HG03196 (cell line): ENCODE measurements around the gene PRSS1.
"Not testable (repeated sequence)": the region's sequence is repeated elsewhere in the genome, so short reads cannot be mapped to it uniquely, and the experiment has no call there.

Experiments
- ATAC-seq: cut with Tn5 transposase; IDR thresholded peaks from one replicate; pipeline ENCODE4 v1.9.1; 2021; ENCODE audit not compliant: unreplicated experiment

PRSS1 gene

GRCh38 chr7:142772051-142772450, 22.8 kb downstream of the PRSS1 start:
- ATAC-seq, result no peak

- ATAC-seq, result no peak
Observed at GRCh38 chr7:142772673-142773072, 23.4 kb downstream of the PRSS1 start.

GRCh38 chr7:142773230-142773629, 24.0 kb downstream of the PRSS1 start:
- no peak for ATAC-seq

DNA sequence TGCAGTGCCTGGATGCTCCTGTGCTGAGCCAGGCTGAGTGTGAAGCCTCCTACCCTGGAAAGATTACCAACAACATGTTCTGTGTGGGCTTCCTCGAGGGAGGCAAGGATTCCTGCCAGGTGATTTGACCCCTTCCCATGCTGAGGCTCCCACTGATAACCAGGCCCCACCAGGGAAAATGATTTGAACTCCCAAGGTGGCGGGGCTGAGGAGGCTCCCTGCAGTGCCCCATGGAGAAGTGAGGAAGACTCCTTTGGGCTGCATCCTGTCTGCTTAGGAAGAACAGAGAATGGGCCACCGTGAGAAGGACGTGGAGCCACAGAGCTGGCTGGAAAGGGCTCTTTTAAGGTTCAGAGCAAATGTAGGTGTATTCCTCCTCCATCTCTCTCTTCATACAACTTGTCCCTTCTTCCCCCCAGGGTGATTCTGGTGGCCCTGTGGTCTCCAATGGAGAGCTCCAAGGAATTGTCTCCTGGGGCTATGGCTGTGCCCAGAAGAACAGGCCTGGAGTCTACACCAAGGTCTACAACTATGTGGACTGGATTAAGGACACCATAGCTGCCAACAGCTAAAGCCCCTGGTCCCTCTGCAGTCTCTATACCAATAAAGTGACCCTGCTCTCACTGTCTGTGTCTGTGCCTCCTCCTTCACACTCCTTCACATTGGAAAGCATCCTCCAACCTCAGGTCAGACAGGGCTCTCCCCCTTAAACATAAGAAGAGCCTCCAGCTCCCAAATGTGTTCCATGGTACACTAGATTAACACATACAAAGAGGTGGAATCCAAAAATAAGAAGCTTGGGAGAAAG, 24.9 kb downstream of the PRSS1 start:
- no peak for ATAC-seq

DNA sequence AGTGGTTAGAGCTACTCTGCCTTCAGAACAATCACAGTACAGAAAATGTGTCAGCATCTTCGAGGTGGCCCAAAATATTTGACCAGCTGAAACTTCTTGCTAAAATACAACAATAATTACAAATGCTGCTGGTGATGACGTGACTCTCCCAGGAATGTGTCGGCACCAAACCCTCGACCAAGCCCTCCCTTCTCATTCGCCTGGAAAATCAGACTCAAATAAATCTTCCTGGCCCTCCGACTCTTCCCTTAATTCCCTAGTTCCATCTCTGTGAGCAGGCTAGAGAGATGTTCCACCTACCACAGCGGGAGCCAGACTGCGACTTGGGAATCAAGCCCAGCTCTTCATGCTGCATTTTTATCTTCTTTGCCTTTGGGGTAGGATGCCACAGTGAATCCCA, 25.6 kb downstream of the PRSS1 start:
- ATAC-seq, result no peak

- ATAC-seq, result not testable (repeated sequence)
Observed at GRCh38 chr7:142775351-142776115, 26.3 kb downstream of the PRSS1 start.

GRCh38 chr7:142776206-142776844, 27.1 kb downstream of the PRSS1 start:
- no peak for ATAC-seq

DNA sequence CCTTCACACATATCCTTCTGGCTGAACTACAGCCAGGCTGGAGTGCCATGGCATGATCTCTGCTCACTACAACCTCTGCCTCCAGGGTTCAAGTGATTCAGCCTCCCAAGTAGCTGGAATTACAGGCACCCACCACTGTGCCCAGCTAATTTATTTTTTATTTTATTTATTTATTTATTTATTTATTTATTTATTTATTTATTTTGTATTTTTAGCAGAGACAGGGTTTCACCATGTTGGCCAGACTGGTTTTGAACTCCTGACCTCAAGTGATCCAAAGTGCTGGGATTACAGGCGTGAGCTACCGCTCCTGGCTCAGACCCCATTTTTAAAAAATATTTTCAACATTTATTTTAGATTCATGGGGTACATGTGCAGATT, 27.6 kb downstream of the PRSS1 start:
- not testable (repeated sequence) for ATAC-seq

GRCh38 chr7:142777318-142777717, 28.0 kb downstream of the PRSS1 start:
- no peak for ATAC-seq

- peak; percentile 90 for ATAC-seq
Observed at GRCh38 chr7:142782922-142783900, 33.9 kb downstream of the PRSS1 start.

DNA sequence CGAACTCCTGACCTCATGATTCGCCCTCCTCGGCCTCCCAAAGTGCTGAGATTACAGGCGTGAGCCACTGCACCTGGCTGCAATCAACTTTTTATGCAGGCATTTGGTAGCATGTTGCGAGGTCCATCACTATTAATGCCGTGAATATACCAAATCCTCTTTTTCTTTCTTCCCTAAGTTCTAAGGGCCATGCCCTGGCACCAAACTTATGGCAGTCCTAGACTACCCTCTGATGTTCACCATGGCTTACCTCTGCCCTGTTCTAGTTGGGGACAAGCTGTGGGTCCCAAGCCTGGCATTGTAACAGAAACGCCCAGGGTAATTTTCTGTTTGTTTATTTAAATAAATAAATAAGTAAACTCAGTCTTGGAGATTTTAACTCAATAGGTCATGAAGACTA, 34.8 kb downstream of the PRSS1 start:
- no peak for ATAC-seq

DNA sequence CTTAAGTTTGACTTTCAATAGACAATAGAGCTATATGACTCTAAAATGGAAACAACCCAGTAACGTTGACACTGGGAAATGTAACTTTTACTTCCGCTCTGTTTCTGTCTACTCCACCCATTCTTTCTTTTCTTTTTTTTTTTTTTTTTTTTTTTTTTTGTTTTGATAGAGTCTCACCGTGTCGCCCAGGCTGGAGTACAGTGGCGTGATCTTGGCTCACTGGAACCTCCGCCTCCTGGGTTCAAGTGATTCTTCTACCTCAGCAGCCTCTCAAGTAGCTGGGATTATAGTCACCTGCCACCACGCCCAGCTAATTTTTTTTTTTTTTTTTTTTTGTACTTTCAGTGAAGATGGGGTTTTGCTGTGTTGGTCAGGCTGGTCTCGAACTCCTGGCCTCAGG, 35.4 kb downstream of the PRSS1 start:
- ATAC-seq, result no peak

GRCh38 chr7:142785841-142786250, 36.6 kb downstream of the PRSS1 start:
- ATAC-seq, result no peak

DNA sequence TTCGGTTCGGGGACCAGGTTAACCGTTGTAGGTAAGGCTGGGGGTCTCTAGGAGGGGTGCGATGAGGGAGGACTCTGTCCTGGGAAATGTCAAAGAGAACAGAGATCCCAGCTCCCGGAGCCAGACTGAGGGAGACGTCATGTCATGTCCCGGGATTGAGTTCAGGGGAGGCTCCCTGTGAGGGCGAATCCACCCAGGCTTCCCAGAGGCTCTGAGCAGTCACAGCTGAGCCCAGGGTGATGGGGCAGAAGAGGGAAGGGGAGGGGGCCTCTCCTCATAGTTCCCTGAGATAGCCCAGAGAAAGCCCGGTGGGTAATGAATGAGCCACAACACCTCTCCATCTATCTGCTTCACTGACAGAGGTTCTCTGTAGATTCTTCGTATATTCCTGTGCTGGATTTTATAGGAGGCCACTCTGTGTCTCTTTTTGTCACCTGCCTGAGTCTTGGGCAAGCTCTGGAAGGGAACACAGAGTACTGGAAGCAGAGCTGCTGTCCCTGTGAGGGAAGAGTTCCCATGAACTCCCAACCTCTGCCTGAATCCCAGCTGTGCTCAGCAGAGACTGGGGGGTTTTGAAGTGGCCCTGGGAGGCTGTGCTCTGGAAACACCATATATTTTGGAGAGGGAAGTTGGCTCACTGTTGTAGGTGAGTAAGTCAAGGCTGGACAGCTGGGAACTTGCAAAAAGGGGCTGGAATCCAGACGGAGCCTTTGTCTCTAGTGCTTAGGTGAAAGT, 37.9 kb downstream of the PRSS1 start:
- no peak for ATAC-seq

GRCh38 chr7:142787783-142788182, 38.5 kb downstream of the PRSS1 start:
- ATAC-seq, result no peak

DNA sequence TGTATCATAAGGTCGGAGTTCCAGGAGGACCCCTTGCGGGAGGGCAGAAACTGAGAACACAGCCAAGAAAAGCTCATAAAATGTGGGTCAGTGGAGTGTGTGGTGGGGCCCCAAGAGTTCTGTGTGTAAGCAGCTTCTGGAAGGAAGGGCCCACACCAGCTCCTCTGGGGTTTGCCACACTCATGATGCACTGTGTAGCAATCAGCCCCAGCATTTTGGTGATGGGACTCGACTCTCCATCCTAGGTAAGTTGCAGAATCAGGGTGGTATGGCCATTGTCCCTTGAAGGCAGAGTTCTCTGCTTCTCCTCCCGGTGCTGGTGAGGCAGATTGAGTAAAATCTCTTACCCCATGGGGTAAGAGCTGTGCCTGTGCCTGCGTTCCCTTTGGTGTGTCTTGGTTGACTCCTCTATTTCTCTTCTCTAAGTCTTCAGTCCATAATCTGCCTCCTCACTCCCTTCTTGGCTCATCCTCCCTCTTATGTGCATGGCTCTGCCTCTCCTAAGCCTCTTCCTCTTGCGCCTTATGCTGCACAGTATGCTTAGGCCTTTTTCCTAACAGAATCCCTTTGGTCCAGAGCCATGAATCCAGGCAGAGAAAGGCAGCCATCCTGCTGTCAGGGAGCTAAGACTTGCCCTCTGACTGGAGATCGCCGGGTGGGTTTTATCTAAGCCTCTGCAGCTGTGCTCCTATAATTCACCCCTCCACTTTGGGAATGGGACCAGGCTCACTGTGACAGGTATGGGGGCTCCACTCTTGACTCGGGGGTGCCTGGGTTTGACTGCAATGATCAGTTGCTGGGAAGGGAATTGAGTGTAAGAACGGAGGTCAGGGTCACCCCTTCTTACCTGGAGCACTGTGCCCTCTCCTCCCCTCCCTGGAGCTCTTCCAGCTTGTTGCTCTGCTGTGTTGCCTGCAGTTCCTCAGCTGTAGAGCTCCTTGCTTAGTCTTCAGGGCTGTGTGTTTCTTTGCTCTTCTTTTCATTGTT, 39.3 kb downstream of the PRSS1 start:
- no peak for ATAC-seq

DNA sequence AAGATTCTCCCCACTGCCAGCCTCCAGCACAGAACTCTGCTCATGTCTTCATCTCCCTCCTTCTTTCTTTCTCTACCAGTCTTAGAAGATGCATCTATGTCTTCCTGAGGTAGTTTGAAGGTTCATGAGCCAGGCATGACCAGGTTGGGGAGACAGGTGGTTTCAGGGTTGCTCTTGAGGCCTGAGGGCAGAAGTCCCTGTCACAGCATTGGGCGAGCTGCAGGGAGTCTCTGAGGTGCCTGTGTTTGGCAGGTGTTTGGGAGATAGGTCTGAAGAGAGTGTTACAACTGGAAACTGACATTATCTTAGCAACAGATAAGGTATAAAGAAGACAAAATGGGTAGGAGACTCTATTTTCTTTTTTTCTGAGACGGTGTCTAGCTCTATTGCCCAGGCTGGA, 40.2 kb downstream of the PRSS1 start:
- ATAC-seq, result no peak

DNA sequence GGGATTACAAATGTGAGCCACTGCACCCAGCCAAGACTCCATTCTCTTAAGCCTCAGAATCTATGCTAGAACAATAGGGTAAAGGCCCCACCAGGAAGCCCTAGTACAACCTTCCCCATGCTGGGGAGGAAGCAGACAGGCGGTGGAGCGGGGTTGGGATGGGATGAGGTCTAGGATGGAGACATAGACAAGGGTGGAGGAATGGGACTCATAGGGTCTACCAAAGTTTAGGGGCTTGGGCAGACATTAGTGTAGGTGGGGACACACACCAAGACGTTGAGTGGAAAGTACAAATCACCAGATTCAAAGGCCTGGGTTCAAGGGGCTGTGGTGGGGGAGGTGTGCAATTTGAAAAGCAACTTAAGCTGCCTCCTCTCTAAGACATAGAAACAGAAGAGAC, 40.8 kb downstream of the PRSS1 start:
- no peak for ATAC-seq

GRCh38 chr7:142790555-142790954, 41.3 kb downstream of the PRSS1 start:
- ATAC-seq, result no peak
